Measurements from ENCODE around the gene PCCB.
"Not testable (repeated sequence)": the region's sequence is repeated elsewhere in the genome, so short reads cannot be mapped to it uniquely, and the experiment has no call there.

PCCB gene

DNA sequence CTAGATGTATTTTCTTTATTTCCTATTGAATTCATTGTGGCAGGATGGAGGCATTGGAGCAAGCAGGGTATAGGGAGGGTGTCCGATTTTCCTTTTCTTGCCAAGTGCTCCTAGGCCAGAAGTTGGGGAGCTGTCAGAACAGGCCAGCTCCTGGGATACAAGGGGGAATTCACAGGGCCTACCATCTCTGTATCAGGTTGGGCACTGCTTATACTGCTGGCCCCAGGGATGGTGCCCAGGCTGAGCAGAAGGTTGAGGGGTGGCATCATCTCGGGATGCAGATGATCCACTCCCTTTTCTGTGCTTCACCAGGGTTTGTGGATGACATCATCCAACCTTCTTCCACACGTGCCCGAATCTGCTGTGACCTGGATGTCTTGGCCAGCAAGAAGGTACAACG lies 79.5 kb downstream of the PCCB start:
- DNase-seq = no peak

DNA sequence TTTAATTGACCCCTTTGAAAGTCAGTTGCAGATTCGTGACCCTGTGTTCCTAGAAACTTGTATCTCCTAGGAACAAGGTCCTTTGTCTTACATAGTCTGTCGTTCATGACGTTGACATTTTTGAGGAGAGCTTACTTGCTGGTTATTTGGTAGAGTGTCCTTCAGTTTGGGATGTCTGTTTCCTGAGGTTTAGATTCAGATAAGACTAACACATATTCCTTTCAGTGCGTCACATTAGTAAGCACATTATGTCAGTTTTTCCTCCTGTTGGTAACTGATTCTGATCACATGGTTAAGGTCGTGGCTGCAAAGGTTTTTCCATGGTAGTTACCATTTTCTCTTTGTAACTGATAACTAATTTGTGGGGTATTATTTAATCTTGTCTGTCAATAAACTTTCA lies 80.8 kb downstream of the PCCB start:
- no peak for DNase-seq

DNA sequence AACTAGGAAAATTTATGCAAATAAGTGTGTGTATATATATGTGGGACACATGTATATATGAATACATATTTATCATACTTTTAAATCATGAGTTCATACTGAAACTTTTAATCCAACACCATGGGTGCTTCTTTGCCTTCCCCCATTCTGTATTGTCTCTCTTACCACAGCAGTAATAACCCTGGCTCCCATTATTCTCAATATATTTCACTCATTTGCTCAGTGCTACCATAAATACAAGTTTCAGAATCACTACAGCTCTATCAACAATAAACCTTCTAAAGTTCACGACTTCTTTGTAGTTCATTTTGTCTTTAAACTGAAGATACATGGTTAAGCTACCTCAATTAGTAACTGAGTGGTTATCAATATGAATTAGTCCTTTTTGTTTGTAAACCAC lies 82.2 kb downstream of the PCCB start:
- no peak for DNase-seq

DNA sequence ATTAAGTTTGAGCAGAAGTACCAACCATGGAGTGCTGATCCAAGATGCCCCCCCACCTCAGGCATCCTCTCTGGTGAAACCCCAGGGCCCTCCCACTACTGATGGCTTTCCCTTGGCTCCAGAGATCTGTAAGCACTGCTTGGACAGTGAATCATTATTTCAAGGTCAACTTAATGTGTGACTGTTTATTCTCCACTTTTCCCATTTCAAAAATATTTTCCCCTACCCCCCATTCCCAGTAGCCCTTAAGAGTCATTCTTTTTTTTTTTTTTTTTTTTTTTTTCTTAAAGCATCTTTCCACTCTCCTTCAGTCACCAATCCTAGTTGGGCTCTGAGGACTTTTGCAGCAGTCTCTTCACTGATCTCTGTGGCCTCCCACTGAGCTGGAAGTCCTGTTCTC lies 82.6 kb downstream of the PCCB start:
- DNase-seq = no peak

DNA sequence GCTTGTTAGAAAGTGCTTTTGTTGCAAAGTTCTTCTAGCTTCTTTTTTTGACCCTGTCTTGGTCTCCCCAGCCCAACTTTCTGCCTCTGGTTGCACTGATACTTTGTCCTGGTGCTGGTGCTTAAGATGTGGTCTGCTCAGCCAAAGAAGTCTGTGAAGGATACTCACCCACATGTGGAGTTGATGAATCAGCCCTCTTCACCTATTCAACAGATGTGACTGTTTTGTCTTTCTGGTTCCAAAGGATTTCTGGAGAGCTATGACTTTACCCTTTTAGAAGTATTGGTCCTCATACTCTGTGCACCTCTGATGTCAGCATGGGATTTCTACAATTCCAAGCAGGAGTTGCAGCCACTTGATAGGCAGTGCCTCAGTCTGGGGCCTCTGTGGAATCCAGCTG lies 84.1 kb downstream of the PCCB start:
- no peak for DNase-seq

DNA sequence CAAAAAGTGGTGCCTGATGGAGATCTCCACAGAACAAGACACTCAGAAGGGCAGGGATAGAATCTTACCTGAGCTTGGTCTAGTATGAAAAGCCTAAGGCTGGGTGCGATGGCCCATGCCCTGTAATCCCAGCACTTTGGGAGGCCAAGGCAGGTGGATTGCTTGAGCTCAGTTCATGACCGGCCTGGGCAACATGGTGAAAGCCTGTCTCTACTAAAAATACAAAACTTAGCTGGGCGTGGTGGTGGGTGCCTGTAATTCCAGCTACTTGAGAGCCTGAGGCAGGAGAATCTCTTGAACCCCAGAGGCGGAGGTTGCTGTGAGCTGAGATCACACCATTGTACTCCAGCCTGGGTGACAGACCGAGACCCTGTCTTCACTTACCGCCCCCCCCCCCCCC lies 84.6 kb downstream of the PCCB start:
- DNase-seq = not testable (repeated sequence)

DNA sequence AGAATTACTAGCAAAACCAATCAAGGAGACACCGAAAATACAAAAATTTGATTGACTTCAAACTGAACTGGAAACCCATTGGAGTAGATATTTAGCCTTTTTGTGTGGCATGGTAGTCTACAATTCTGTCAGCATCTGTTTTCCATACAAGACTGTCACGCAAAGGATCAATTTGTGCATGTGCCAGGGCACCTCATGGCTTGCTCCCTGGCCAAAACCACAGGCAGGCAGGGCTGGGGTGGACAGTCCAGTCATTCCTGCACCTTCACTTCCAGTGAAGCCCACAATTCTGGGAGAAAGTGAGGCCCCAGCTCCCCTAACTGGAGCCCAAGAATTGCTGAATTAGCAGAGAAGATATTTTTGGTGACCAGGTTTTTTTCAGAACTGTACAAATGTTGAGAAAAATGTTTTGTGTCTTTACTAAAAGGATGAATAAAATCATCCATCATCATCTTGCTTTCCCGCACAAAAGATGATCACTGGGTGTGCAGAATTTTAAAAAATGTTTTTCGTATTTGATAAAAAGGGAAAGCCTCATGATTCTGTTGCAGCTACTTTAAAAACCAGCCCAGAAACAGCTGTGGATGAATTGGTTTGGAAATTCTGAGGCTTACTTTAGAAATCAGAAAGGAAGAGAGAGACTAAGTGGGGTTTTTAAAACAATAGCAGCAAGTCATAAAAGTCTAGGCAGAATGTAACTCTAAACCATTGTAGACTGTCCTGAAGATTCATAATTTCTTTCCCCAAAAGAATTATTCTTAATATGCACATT lies 86.4 kb downstream of the PCCB start:
- no peak for DNase-seq

DNA sequence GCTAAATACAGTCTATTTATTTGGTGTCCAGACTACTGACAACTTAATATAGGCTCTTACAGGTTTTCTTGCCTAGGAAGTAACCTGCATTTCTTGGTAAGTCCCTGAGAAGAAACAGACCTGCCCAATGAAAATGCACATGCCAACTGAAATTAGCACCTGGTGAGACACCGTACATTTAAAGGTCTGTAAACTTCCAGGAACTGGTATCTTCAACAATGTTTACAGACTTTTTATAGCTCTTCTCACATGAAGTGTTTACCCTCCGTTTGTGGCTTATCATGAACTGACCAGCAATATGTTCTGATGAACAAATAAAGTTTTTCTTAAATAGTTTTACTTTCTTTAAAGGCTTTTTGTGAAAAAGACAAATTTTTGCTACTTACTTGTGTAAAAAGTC lies 93.3 kb downstream of the PCCB start:
- DNase-seq = no peak

DNA sequence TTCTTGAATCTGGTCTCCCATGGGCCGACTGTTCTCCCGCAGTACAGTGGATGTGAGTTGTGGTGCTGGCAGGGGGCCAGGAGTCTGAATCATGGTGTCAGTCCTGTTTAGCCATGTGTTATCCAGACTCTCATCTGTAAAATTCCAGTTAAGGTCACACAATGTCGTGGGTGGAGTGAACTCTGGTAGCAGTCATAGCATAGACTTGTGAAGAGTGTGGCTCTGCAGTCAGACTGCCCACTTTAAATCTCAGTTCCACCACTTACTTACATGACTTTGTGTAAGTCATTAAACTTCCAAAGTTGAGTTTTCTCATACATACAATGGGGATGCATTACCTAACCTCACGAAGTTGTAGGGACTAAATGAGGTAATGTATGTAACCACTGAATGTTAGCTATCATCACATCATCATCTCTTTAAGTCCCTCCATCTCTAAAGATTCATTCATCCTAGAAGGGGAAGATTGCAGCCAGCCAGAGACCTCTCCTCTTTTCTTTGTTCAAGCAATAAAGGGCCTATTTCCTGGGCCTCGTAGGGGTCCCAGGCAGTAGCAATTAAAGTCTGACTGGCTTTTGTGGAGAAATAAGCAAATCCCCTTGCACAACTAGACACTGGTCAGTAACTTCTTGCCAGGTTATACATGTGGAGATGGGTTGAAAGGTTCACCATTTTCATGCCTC lies 93.9 kb downstream of the PCCB start:
- no peak for DNase-seq

DNA sequence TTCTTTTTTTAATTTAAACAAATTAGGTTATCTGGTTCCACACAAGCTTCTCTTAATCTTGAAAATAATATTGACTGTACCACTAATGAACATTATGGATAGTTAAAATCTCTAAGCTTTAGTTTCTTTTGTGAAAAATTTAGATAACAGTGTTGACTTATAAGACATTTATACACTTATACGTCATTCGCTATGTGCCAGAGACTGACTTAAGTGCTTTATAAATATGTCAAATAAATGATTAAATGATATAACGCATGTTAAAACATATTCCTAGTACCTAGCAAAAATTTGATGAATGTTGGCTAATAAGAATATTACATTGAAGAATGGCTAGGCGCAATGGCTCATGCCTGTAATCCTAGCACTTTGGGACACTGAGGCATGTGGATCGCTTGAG lies 96.3 kb downstream of the PCCB start:
- DNase-seq = no peak

DNA sequence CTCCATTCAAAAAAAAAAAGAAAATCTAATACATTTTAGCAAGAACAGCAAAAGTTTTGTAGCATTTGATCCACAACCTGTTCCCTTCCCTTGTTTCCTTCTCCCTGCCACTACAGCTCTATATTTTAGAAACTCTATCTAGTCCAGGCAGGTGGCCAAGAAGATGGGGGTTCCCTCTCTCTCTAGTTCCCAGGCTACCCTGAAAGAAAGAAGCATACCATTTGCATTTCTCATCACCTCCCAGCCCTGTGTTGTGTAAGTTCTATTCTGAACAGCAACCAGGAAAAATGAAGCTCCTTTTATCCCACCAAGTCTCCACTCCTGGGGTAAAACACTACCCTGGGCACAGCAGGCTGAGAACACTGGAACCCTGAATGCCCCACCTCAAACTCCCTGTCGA lies 100.0 kb downstream of the PCCB start:
- no peak for DNase-seq

DNA sequence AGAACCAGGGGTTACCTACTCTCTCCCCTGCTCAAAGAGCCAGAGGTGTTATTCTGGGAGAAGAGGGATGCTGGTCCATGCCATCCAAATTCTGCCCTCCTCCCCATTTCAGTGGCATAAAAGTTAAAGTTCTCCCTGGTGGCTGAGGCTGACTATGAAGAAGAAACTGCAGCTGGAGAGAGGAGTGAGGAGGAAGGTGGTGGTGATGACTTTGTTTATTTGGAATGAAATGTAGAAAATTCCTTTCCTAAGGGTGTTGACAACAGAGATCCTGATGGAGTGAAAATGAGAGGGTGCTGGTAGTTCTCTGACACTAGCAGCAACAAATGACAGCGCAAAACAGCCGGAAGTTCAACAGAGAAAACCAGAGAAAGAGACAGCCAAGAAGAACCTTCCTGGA lies 100.4 kb downstream of the PCCB start:
- no peak for DNase-seq

DNA sequence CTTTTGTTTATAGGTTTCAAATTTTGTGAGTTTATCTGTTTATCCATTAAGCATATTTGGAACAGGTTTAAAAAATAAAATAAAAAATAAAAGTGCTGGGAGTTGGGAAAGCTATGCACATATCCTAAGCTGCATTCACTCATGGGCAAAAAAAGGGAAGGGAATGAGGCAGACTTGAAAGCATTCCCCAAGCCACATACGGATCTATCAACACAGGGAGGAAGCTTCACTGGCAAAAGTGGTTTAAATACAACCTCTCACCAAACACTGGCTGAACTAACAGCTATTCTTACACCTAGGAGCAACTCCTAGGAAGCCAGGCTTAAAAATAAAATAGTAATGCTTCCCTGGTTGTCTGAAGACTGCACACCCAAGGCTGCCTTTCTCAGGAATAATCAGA lies 101.2 kb downstream of the PCCB start:
- no peak for DNase-seq

DNA sequence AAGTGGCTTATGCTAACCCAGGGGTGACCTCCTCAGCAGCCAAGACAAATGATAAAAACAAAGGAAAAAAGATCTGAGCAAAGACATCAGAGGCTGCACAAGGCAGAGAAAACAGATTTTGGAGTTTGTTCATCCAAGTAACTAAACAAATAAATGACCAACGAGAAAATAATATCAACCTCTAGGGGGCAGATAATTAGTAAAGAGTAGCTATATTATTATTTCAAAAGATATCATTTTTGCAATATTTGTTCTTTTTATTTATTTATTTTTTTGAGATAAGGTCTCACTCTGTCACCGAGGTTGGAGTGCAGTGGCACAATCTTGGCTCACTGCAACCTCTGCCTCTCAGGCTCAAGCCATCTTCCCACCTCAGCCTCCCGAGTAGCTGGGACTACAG lies 101.8 kb downstream of the PCCB start:
- no peak for DNase-seq

DNA sequence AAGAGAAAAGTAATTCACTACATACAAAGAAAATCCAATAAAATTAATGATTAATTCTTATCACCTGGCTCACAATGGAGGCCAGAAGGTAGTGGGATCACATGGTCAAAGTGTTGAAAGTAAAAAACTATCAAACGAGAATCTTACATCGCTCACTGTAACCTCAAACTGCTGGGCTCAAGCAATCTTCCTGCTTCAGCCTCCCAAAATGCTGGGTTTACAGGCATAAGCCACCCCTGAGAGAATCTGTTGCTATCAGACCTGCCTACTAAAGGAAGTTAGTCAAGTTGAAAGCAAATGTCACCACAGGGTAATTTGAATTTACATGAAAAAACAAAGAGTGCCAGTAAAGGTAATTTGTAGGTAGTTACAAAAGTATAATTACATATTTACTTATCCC lies 103.3 kb downstream of the PCCB start:
- DNase-seq = no peak

DNA sequence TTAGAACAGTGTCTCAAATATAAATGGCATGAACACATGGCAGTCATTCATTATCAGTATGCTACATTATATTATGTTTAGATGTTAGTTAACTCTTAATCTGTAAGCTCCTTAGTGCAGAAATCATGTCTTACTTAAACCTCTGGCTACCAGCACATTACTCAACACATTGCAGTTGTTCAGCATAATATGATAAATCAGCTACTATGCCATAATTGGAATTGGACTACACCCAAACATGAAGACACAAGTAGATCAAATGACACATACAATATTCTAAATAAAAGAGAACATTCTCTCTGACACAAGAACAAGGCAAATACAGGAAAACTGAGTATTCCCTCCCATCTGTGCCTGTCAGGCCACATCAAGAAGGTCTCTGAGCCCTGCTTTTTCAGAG lies 116.1 kb downstream of the PCCB start:
- no peak for DNase-seq

DNA sequence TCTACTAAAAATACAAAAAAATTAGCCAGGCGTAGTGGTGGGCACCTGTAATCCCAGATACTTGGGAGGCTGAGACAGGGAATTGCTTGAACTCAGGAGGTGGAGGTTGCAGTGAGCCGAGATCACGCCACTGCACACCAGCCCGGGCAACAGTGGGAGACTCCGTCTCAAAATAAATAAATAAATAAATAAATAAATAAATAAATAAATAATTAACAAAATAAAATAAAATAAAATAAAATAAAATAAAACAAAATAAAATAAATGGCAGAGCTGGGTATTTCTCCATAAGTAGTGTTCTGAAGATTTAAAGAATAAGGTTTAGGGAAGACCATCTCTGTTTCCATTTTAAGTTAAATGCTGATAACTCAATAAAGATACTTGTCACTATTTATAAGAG lies 125.7 kb downstream of the PCCB start:
- not testable (repeated sequence) for DNase-seq

DNA sequence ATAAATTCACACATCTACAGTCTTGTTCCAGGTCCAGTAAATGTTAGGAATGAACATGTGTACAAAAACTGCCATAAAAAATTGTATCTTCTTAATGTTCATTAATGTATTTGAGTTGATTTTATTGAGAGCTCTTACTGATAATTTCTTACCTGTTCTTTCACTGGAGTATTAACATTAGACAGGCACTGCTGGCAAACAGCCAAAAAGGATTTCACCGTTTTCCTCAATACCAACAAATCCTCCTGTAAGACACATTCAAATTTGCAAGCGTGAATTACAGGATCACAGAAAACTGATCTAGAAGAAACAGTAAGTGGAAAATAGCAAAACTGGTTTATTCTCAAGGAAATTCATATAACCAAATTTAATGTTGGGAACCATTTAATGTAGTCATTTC lies 127.4 kb downstream of the PCCB start:
- DNase-seq = no peak

DNA sequence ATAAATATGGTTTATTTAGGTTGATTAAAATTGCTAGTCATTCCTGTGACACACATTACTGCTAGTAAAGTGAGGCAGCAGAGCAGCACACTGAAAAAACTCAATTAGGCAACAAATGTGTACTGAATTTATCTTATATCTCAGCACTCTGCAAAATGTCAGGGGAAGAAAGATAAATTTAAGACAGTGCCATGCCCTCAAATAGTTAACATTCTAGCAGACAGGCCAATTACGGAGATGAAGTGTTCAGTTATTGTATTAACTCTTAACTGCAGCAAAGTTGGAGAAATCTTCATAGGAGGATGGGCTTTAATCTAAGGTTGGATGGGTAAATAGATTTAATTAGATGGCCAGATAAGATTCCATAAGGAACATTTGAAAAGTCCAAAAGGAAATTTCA lies 127.9 kb downstream of the PCCB start:
- DNase-seq = no peak

Measured in stimulated activated CD4-positive, alpha-beta T cell treated with anti-CD3 and anti-CD28 coated beads, Interleukin-4, amount 100 ng/mL, for 4 hours (primary cell).